CD4-positive, alpha-beta T cell (primary cell): ENCODE measurements around the gene S100P. TPM values are rescaled to one million over a fixed set of nuclear protein-coding genes. Genes with fewer than 3 reads are reported as not detected.
A peak's percentile ranks its signal among the peaks of the same experiment; 100 is the strongest.

Experiments used
- ATAC-seq: fragments of 200-7000 bp; cut with Tn5 transposase; one replicate; pipeline ENCODE4 v1.10.0; 2022; ENCODE audit warnings: mild to moderate bottlenecking; ENCODE audit not compliant: poor library complexity
- CTCF ChIA-PET: fragments of 350-600 bp; sonication (Branson Sonifier 250); formaldehyde crosslinking; loops from one replicate; lab custom pipeline; 2021; ENCODE audit warnings: antibody characterized with exemption, inconsistent platforms; lab: Charles Lee
- POLR2A ChIA-PET: fragments of 350-600 bp; sonication (Branson Sonifier 250); formaldehyde crosslinking; loops from one replicate; lab custom pipeline; 2021; ENCODE audit warnings: antibody characterized with exemption, inconsistent platforms; lab: Charles Lee
- DNase-seq, 14 experiments: peaks; one replicate each; pipeline ENCODE4 v3.0.0-alpha.2; 2013 to 2020; ENCODE audit warnings: mixed read lengths in 2 of 14
- H3K27ac ChIP-seq, 2 donors: one replicate each; pipeline versions ENCODE4 v1.5.1 to v1.7.0; 2013; ENCODE audit warnings: low read length in 2 of 2, low read depth in 1 of 2, mild to moderate bottlenecking in 1 of 2
- H3K27me3 ChIP-seq, 2 experiments: 1 replicate in 1 of 2; 2 replicates in 1 of 2; pipeline versions ENCODE4 v1.6.1 to v1.7.0; 2013; ENCODE audit warnings: low read length in 2 of 2, control low read depth in 1 of 2, mild to moderate bottlenecking in 1 of 2, moderate library complexity in 1 of 2; ENCODE audit not compliant: insufficient read depth in 2 of 2, control insufficient read depth in 1 of 2
- H3K36me3 ChIP-seq: one replicate; pipeline ENCODE4 v1.6.1; 2013; ENCODE audit warnings: low read length, control low read depth; ENCODE audit not compliant: insufficient read depth
- H3K4me1 ChIP-seq: one replicate; pipeline ENCODE4 v1.6.1; 2013; ENCODE audit warnings: low read length, control low read depth; ENCODE audit not compliant: insufficient read depth
- H3K4me3 ChIP-seq: one replicate; pipeline ENCODE4 v1.5.1; 2013; ENCODE audit warnings: mild to moderate bottlenecking, low read length, moderate library complexity
- H3K9me3 ChIP-seq, 2 experiments: 1 replicate in 1 of 2; 2 replicates in 1 of 2; pipeline versions ENCODE4 v1.6.1 to v1.7.0; 2013; ENCODE audit warnings: low read length in 2 of 2, mild to moderate bottlenecking in 2 of 2, control low read depth in 1 of 2, moderate library complexity in 1 of 2; ENCODE audit not compliant: control insufficient read depth in 1 of 2, insufficient read depth in 1 of 2
- H3K27ac Mint-ChIP-seq: one replicate; pipeline ENCODE4 v1.8.0; 2020; ENCODE audit warnings: mixed read lengths
- H3K27me3 Mint-ChIP-seq: one replicate; pipeline ENCODE4 v1.8.0; 2021; ENCODE audit warnings: mixed read lengths
- H3K36me3 Mint-ChIP-seq: one replicate; pipeline ENCODE4 v1.8.0; 2021; ENCODE audit warnings: low read depth, mixed read lengths
- H3K4me1 Mint-ChIP-seq: one replicate; pipeline ENCODE4 v1.8.0; 2021; ENCODE audit warnings: low read depth, mixed read lengths
- H3K4me3 Mint-ChIP-seq: one replicate; pipeline ENCODE4 v1.8.0; 2020; ENCODE audit warnings: mild to moderate bottlenecking, mixed read lengths
- H3K9me3 Mint-ChIP-seq: one replicate; pipeline ENCODE4 v1.8.0; 2020; ENCODE audit warnings: mixed read lengths
- intact Hi-C, 2 experiments: fragments of 100-400 bp; cut with DNase I in 1 of 2; cut with micrococcal nuclease in 1 of 2; formaldehyde crosslinking; loops; one replicate each; pipeline versions ENCODE4 v1.15.1 to v1.9.0; 2023 to 2025; cut with DNase I, micrococcal nuclease
- total RNA-seq, 174 experiments: library from RNA in 2 of 174; stranded (reverse) in 2 of 174; gene quantifications; one replicate each; pipeline ENCODE4 v1.2.3 and lab custom pipeline; 2021 to 2026
- TF ChIP-seq, protein P1 (sequence below): fragments of 200-600 bp; IDR thresholded peaks from one replicate; pipeline ENCODE4 v1.8.0; 2022; ENCODE audit warnings: antibody characterized with exemption, mild to moderate bottlenecking

The S100P gene
- total RNA-seq, 2 experiments from 2014 or later = 0.58 to 2.8 TPM

DNA sequence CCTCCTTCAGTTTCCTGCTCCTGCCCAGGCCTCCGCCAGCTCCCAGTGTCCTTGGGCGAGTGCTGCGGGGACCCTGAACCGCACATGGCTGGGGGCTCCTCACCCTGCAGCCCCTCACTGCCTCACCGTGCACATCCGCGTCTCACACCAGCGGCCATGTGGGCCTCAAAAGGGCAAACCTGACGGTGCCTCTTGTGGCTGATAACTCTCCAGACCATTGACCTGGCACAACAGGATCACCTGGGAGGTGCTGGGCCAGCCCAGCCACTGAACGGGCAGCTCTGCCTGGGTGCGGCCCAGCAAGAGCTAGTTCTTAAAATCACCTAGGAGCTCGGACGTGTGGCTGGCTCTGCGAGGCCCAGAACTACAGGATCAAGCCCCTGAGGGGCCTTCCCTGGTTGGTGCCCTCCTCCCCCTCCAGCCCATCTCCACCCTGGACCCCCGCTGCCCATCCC is 4.1 kb upstream of the S100P start:
- Histone ChIP-seq H3K4me3 (peak overlapping the region; percentile 58), H3K27me3 (no peaks in the 10 kb centered on the region), H3K4me1 (peaks cover 93% of the 10 kb centered on the region), H3K36me3 (peaks cover 2% of the 10 kb centered on the region), H3K9me3 (no peaks in the 10 kb centered on the region), H3K27ac (peak overlapping the region; percentile 34 to 82)
- no peak for ATAC-seq
- ChIA-PET CTCF (interaction anchor here (1.1 to 5.2 kb wide), 5 partner anchors 10 to 18 kb away, joined by 3 to 39 read pairs (median 4); a partner anchor contains a TSS), POLR2A (interaction anchor here (1.0 to 4.9 kb wide), 10 partner anchors 11 to 378 kb away, joined by 3 to 163 read pairs (median 16); partner anchors contain the start of genes BLOC1S4, GRPEL1, MRFAP1 and MRFAP1L1)
- DNase-seq = no peak
- TF ChIP-seq, protein P1, sequence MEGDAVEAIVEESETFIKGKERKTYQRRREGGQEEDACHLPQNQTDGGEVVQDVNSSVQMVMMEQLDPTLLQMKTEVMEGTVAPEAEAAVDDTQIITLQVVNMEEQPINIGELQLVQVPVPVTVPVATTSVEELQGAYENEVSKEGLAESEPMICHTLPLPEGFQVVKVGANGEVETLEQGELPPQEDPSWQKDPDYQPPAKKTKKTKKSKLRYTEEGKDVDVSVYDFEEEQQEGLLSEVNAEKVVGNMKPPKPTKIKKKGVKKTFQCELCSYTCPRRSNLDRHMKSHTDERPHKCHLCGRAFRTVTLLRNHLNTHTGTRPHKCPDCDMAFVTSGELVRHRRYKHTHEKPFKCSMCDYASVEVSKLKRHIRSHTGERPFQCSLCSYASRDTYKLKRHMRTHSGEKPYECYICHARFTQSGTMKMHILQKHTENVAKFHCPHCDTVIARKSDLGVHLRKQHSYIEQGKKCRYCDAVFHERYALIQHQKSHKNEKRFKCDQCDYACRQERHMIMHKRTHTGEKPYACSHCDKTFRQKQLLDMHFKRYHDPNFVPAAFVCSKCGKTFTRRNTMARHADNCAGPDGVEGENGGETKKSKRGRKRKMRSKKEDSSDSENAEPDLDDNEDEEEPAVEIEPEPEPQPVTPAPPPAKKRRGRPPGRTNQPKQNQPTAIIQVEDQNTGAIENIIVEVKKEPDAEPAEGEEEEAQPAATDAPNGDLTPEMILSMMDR = no peak
- no peaks in the 10 kb centered on the region for H3K27me3 Mint-ChIP-seq
- H3K4me3 Mint-ChIP-seq = peak overlapping the region; percentile 89
- H3K9me3 Mint-ChIP-seq = no peaks in the 10 kb centered on the region
- H3K27ac Mint-ChIP-seq = peak overlapping the region; percentile 91
- peaks cover 74% of the 10 kb centered on the region for H3K4me1 Mint-ChIP-seq
- intact Hi-C loops = loop anchor here in 1 of 2 experiments (2.0 kb wide), 1 partner anchor 15 kb away; a partner anchor contains a TSS
- peaks cover 3% of the 10 kb centered on the region for H3K36me3 Mint-ChIP-seq

DNA sequence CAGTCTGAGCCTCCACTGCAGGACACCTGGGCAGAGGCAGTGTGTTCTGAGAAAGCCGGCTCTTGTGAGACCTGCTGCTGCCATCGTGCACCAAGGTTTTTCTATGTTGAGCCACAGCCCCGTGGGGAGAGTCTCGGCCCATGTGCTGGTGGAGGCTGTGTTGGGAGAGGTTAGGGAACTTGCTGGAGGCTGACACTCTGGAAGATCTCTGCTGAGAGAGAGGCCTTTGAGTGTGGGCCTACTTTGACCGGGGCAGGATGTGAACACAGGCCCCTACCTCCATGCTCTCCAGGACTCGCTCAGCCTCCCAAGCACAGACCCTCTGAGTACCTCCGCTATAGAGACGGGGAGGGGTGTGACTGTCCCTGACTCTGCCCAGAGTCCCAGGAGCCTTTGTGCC is 1.3 kb upstream of the S100P start:
- no peak for DNase-seq
- Histone ChIP-seq H3K27me3 (no peaks in the 10 kb centered on the region), H3K9me3 (no peaks in the 10 kb centered on the region), H3K36me3 (no peaks in the 10 kb centered on the region), H3K4me3 (no peak overlapping the region), H3K27ac (peak overlapping the region in 1 of 2 donors; percentile 83), H3K4me1 (peaks cover 98% of the 10 kb centered on the region)
- intact Hi-C loops = no loop called here
- Mint-ChIP-seq H3K27me3 (no peaks in the 10 kb centered on the region), H3K36me3 (no peaks in the 10 kb centered on the region), H3K4me1 (peaks cover 89% of the 10 kb centered on the region), H3K27ac (peak overlapping the region; percentile 82), H3K4me3 (no peak overlapping the region), H3K9me3 (no peaks in the 10 kb centered on the region)
- ChIA-PET POLR2A (interaction anchor here (0.8 to 4.9 kb wide), 2 partner anchors 17 to 26 kb away, joined by 3 to 163 read pairs; a partner anchor contains a TSS), CTCF (no interaction called here)
- ATAC-seq = no peak
- TF ChIP-seq, protein P1 = no peak

DNA sequence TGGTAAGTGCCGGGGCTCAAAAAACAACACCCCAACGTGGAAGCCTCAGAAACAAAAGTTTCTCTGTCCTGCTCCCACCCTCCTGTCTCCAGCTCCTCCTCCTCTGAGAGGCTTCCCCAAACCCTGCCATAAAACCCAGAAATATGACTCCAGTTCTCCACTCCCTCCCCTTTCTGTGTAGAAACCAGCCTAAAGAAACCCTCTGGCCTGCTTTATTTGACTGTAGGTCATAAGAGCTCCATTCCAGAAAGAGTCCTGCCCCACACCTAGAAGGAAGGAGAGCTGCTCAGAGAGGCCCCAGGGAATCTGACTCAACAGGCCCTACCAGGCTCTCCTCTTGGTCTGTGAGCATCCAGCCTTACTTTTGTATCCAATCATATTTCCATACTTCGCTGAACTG is 872 bp upstream of the S100P start:
- H3K27me3 ChIP-seq = no peaks in the 10 kb centered on the region
- H3K9me3 Mint-ChIP-seq = no peaks in the 10 kb centered on the region
- intact Hi-C loops = no loop called here
- peak overlapping the region in 1 of 2 donors; percentile 83 for H3K27ac ChIP-seq
- TF ChIP-seq, protein P1 = no peak
- ChIA-PET POLR2A (interaction anchor here (0.8 to 4.9 kb wide), 3 partner anchors 17 to 25 kb away, joined by 3 to 163 read pairs (median 53); partner anchors contain the start of gene MRFAP1L1), CTCF (no interaction called here)
- no peaks in the 10 kb centered on the region for H3K36me3 ChIP-seq
- DNase-seq (no peak), ATAC-seq (no peak)
- H3K4me1 ChIP-seq = peaks cover 100% of the 10 kb centered on the region
- peak overlapping the region; percentile 82 for H3K27ac Mint-ChIP-seq
- no peak overlapping the region for H3K4me3 ChIP-seq
- H3K9me3 ChIP-seq = no peaks in the 10 kb centered on the region
- peaks cover 86% of the 10 kb centered on the region for H3K4me1 Mint-ChIP-seq
- H3K4me3 Mint-ChIP-seq = peak overlapping the region; percentile 64
- no peaks in the 10 kb centered on the region for H3K27me3 Mint-ChIP-seq
- H3K36me3 Mint-ChIP-seq = no peaks in the 10 kb centered on the region
